SK-N-SH (cell line): Measurements from ENCODE around the gene TBP. TPM values are rescaled to one million over a fixed set of nuclear protein-coding genes. Genes with fewer than 3 reads are reported as not detected.

Experiments
- CTCF ChIA-PET: fragments of 300-600, 350-600 bp; formaldehyde crosslinking; extraction: SDS; loops from one replicate; lab custom pipeline; 2021; lab: Yijun Ruan, JAX
- POLR2A ChIA-PET: fragments of 350-600 bp; sonication (Branson Sonifier 250); formaldehyde crosslinking; extraction: SDS; loops from one replicate; lab custom pipeline; 2020; ENCODE audit warnings: antibody characterized with exemption, inconsistent platforms; lab: Yijun Ruan, JAX
- DNase-seq: peaks from one replicate; pipeline ENCODE4 v3.0.0; 2012
- H2AFZ ChIP-seq: fragments of 200-600 bp; sonication (generic); 2 replicates; pipeline ENCODE4 v1.8.1; 2016; ENCODE audit warnings: antibody characterized with exemption, mild to moderate bottlenecking, low read depth
- H3F3A ChIP-seq: fragments of 200-600 bp; sonication (generic); replicated peaks from 2 replicates; pipeline ENCODE3; 2016; ENCODE audit warnings: antibody characterized with exemption, mild to moderate bottlenecking; ENCODE audit not compliant: insufficient read depth
- H3K27ac ChIP-seq, 2 experiments: fragments of 200-500 bp in 1 of 2; fragments of 200-600 bp in 1 of 2; sonication (Bioruptor generic) in 1 of 2; sonication (generic), shearing (Covaris generic) in 1 of 2; 2 replicates each; pipeline versions ENCODE4 v1.5.1 to v1.6.1; 2014 to 2016; ENCODE audit warnings: low read depth in 2 of 2, inconsistent platforms in 1 of 2, low read length in 1 of 2, mild to moderate bottlenecking in 1 of 2, mixed read lengths in 1 of 2
- H3K27me3 ChIP-seq: fragments of 200-600 bp; sonication (generic), shearing (Covaris generic); 2 replicates; pipeline ENCODE4 v1.6.1; 2016; ENCODE audit warnings: mixed run types; ENCODE audit not compliant: insufficient read depth
- H3K36me3 ChIP-seq, 2 experiments: fragments of 200-500 bp in 1 of 2; fragments of 200-600 bp in 1 of 2; sonication (Bioruptor generic) in 1 of 2; sonication (generic) in 1 of 2; replicated peaks in 1 of 2; 2 replicates each; pipeline versions ENCODE3 to v1.5.1; 2014 to 2016; ENCODE audit warnings: low read length in 1 of 2, mild to moderate bottlenecking in 1 of 2; ENCODE audit not compliant: insufficient read depth in 2 of 2, control insufficient read depth in 1 of 2
- H3K4me1 ChIP-seq, 2 experiments: fragments of 200-500 bp in 1 of 2; fragments of 200-600 bp in 1 of 2; sonication (Bioruptor generic) in 1 of 2; sonication (generic), shearing (Covaris generic) in 1 of 2; 2 replicates each; pipeline versions ENCODE4 v1.5.1 to v1.6.1; 2014 to 2016; ENCODE audit warnings: low read depth in 1 of 2, low read length in 1 of 2, mixed run types in 1 of 2; ENCODE audit not compliant: insufficient read depth in 2 of 2, control insufficient read depth in 1 of 2
- H3K4me2 ChIP-seq: fragments of 200-600 bp; sonication (generic), shearing (Covaris generic); 2 replicates; pipeline ENCODE4 v1.6.1; 2017; ENCODE audit warnings: mixed run types
- H3K4me3 ChIP-seq, 2 experiments: fragments of 200-500 bp in 1 of 2; fragments of 200-600 bp in 1 of 2; sonication (Bioruptor generic) in 1 of 2; sonication (generic), shearing (Covaris generic) in 1 of 2; 2 replicates each; pipeline versions ENCODE4 v1.5.1 to v1.8.1; 2014 to 2016; ENCODE audit warnings: low read depth in 2 of 2, inconsistent platforms in 1 of 2, low read length in 1 of 2, mild to moderate bottlenecking in 1 of 2, mixed read lengths in 1 of 2, moderate library complexity in 1 of 2
- H3K79me2 ChIP-seq: fragments of 200-600 bp; sonication (generic); 2 replicates; pipeline ENCODE4 v1.8.1; 2017; ENCODE audit warnings: mild to moderate bottlenecking; ENCODE audit not compliant: insufficient read depth
- H3K9ac ChIP-seq: fragments of 200-600 bp; sonication (generic); 2 replicates; pipeline ENCODE4 v1.6.1; 2017; ENCODE audit warnings: mixed run types
- H3K9me2 ChIP-seq: fragments of 200-600 bp; sonication (generic); 2 replicates; pipeline ENCODE4 v1.6.1; 2017; ENCODE audit warnings: mixed run types
- H3K9me3 ChIP-seq: fragments of 200-600 bp; sonication (generic); 2 replicates; pipeline ENCODE4 v1.6.1; 2017; ENCODE audit warnings: mixed run types, mild to moderate bottlenecking, moderate library complexity
- H4K20me1 ChIP-seq: fragments of 200-600 bp; sonication (generic); 2 replicates; pipeline ENCODE4 v1.6.1; 2017; ENCODE audit warnings: mild to moderate bottlenecking, mixed run types; ENCODE audit not compliant: insufficient read depth
- CHD2 ChIP-seq: fragments of 150-350 bp; IDR thresholded peaks from 2 replicates; pipeline ENCODE4 v1.6.1; 2018; ENCODE audit warnings: low read length; ENCODE audit not compliant: partially characterized antibody
- ELF1 ChIP-seq: IDR thresholded peaks from 2 replicates; pipeline ENCODE4 v1.4.0; 2012
- EZH2phosphoT487 ChIP-seq: fragments of 200-600 bp; sonication (generic); IDR thresholded peaks from 2 replicates; pipeline ENCODE4 v1.6.1; 2017; ENCODE audit warnings: low read depth, mixed run types, mild to moderate bottlenecking, antibody characterized with exemption, moderate library complexity, borderline replicate concordance
- FOXJ3 ChIP-seq: sonication (generic); formaldehyde crosslinking; IDR thresholded peaks from 2 replicates; pipeline ENCODE4 v1.5.1; 2020; ENCODE audit warnings: mild to moderate bottlenecking, missing genetic modification reagents
- GABPA ChIP-seq: IDR thresholded peaks from 2 replicates; pipeline ENCODE4 v1.4.0; 2012; ENCODE audit warnings: low read depth, mild to moderate bottlenecking
- IRF3 ChIP-seq: fragments of 150-350 bp; IDR thresholded peaks from 2 replicates; pipeline ENCODE4 v1.6.1; 2016; ENCODE audit warnings: mild to moderate bottlenecking, low read depth, low read length
- MXI1 ChIP-seq: IDR thresholded peaks from 2 replicates; pipeline ENCODE4 v1.6.1; 2012; ENCODE audit warnings: mild to moderate bottlenecking, low read depth, low read length, improper control_type of control experiment
- RAD21 ChIP-seq: IDR thresholded peaks from 2 replicates; pipeline ENCODE4 v1.6.1; 2012; ENCODE audit warnings: mild to moderate bottlenecking, low read length
- RCOR1 ChIP-seq: fragments of 150-350 bp; IDR thresholded peaks from 2 replicates; pipeline ENCODE4 v1.6.1; 2017; ENCODE audit warnings: antibody characterized with exemption, low read length
- RFX5 ChIP-seq: IDR thresholded peaks from 2 replicates; pipeline ENCODE4 v1.6.1; 2012; ENCODE audit warnings: mild to moderate bottlenecking, improper control_type of control experiment, low read length
- SIN3A ChIP-seq: IDR thresholded peaks from 2 replicates; pipeline ENCODE4 v1.6.1; 2012; ENCODE audit warnings: low read depth, mild to moderate bottlenecking, low read length, moderate library complexity, borderline replicate concordance
- TAF1 ChIP-seq: IDR thresholded peaks from 2 replicates; pipeline ENCODE4 v1.6.1; 2012; ENCODE audit warnings: low read depth, mild to moderate bottlenecking, low read length, moderate library complexity, borderline replicate concordance
- USF1 ChIP-seq: IDR thresholded peaks from 2 replicates; pipeline ENCODE4 v1.4.0; 2012; ENCODE audit warnings: low read depth, borderline replicate concordance
- USF2 ChIP-seq: fragments of 150-350 bp; IDR thresholded peaks from 2 replicates; pipeline ENCODE4 v1.6.1; 2017; ENCODE audit warnings: antibody characterized with exemption, low read length, low read depth, borderline replicate concordance
- ZBTB33 ChIP-seq: IDR thresholded peaks from 2 replicates; pipeline ENCODE4 v1.4.0; 2012; ENCODE audit warnings: low read depth, borderline replicate concordance
- WGBS: methylation state at CpG from one replicate; pipeline ENCODE4 v1.1.6; 2017; ENCODE audit warnings: low lambda C conversion rate; 5-methylcytosine and 5-hydroxymethylcytosine counted together
- polyA plus RNA-seq, 3 experiments: library from polyadenylated mRNA; depleted of rRNA; stranded (reverse); fragments of >200 nt; gene quantifications; 2 replicates each; pipeline ENCODE4 v1.2.3, GENCODE V29; 2012

TBP gene
- polyA plus RNA-seq, 1 of the 3 experiments (the other 2 are of a cell fraction): 45.5 TPM

GRCh38 chr6:170584181-170584953 is 30.2 kb downstream of the TBP start, which contains the start of gene PDCD2 (continued):
- TF ChIP-seq TAF1 (peak; percentile 87), GABPA (peak; percentile 94), FOXJ3 (no peak), RCOR1 (no peak), IRF3 (no peak), ELF1 (peak; percentile 90), USF2 (no peak), RFX5 (peak; percentile 29; the same call in 1 of the 2 replicates)

GRCh38 chr6:170584954-170585498 is 30.9 kb downstream of the TBP start:
- H3K4me3 ChIP-seq: peak overlapping the region; percentile 79 to 97
- WGBS: 12% methylated on average over 5 of the region's 6 CpGs
- peaks cover 26 to 33% of the 10 kb centered on the region in 2 experiments for H3K36me3 ChIP-seq
- peaks cover 8% of the 10 kb centered on the region for H3F3A ChIP-seq
- CTCF ChIA-PET: interaction anchor here (0.6 to 1.2 kb wide), 3 partner anchors 55 to 1563 kb away, joined by 3 read pairs; no protein-coding TSS in a partner anchor
- TF ChIP-seq SIN3A (no peak), USF1 (no peak), RAD21 (no peak), ZBTB33 (no peak), GABPA (no peak), ELF1 (no peak), MXI1 (no peak), CHD2 (no peak), EZH2phosphoT487 (no peak)
- H3K4me1 ChIP-seq: peaks cover 0 to 13% of the 10 kb centered on the region in 2 experiments; a peak in 2 of 4 replicates
- H4K20me1 ChIP-seq: no peaks in the 10 kb centered on the region
- no peak for DNase-seq
- H3K9me2 ChIP-seq: no peaks in the 10 kb centered on the region
- peak overlapping the region; percentile 71 for H3K9ac ChIP-seq
- POLR2A ChIA-PET: interaction anchor here (1.4 to 1.7 kb wide), 3 partner anchors 18 to 31 kb away, joined by 3 to 10 read pairs (median 5); partner anchors contain the start of gene TBP
- H2AFZ ChIP-seq: peak overlapping the region; percentile 87
- H3K27me3 ChIP-seq: no peaks in the 10 kb centered on the region
- H3K4me2 ChIP-seq: peak overlapping the region; percentile 89
- peaks cover 34% of the 10 kb centered on the region for H3K79me2 ChIP-seq
- H3K9me3 ChIP-seq: no peaks in the 10 kb centered on the region
- peak overlapping the region; percentile 45 to 82; a peak in 3 of 4 replicates for H3K27ac ChIP-seq
